ENCODE data around the gene COQ8B.

Gene COQ8B

DNA sequence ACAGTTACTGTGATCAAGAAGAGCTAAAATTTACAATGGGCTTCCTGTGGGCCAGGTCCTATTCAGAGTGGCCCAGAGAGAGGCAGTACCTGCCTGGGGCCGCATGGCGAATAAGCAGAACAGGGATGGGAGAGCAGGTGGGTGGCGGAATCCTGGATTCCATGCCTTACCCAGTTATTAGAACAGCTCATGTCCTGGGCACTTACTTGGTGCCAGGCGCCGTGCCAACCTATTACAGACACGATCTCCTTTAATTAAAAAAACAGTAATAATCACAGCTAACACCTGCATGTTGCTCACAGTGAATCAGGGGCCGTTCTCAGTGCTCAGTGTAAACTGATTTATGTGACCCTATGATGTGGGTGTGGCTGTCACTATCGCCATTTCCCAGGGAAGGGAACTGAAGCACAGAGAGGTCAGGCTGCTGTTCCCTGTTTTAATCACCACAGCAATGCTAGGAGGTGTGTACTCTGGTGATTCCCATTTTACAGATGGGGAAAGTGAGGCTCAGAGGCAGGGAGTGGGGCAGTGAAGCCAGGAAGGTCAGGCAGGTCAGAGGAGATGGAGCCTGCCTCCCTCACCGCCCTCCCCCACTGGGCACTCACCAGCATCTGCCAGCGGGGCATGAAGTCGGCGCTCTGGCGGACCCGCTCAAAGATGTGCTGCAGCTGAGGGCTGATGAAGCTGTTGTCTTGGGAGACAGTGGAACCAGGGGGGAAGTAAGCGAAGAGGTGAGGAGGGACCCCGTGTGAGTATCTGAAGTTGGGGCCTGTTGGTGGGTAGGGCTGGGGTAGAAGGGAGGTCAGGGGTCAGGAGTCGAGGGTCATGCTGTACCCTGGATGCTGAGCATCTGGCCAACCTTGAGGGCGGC lies 12.0 kb downstream of the COQ8B start:
- POLR2A ChIA-PET (ENCODE audit: low non-redundant PET) = no interaction called here

DNA sequence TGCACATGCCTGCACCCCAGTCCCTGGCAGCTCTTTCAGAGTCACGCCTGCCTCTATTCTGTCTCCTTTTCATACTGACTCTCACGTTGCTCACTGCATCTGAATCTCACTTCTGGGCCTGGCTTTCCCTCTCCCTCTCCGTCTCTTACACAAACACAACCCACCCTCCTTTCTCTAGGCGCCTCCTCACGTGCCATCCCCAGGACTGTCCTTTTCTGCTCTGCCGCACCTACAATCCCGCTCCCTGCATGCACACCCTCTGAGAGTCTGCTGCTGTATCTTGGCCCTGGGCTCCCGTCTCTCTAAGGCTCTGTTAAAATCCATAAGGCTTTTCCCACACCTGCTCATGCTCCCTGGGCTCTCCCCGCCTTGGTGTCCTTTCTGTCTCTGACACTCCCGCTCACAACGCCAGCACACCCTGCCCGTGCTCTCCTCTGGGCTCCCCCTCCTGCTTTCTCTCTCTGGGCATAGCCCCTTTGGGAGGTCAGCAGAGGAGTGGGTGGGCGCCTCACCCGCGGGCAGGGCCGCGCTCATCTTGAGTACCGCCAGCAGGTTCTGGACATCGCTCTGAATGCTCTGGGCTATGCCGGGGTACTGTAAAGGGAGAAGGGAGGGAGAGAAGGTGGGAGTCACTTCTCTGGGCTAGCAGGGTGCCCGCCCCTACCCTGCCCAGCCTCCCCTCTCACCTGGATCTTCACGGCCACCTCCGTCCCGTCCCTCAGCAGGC lies 13.5 kb downstream of the COQ8B start:
- peak overlapping the region; percentile 35 for H3K27ac ChIP-seq
- ChIA-PET POLR2A (ENCODE audit: low non-redundant PET) (no interaction called here), CTCF (interaction anchor here (0.5 to 1.0 kb wide), 3 partner anchors 16 to 229 kb away, joined by 3 to 5 read pairs (median 3); no protein-coding TSS in a partner anchor)
- TF ChIP-seq, protein P1, sequence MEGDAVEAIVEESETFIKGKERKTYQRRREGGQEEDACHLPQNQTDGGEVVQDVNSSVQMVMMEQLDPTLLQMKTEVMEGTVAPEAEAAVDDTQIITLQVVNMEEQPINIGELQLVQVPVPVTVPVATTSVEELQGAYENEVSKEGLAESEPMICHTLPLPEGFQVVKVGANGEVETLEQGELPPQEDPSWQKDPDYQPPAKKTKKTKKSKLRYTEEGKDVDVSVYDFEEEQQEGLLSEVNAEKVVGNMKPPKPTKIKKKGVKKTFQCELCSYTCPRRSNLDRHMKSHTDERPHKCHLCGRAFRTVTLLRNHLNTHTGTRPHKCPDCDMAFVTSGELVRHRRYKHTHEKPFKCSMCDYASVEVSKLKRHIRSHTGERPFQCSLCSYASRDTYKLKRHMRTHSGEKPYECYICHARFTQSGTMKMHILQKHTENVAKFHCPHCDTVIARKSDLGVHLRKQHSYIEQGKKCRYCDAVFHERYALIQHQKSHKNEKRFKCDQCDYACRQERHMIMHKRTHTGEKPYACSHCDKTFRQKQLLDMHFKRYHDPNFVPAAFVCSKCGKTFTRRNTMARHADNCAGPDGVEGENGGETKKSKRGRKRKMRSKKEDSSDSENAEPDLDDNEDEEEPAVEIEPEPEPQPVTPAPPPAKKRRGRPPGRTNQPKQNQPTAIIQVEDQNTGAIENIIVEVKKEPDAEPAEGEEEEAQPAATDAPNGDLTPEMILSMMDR (conservative IDR thresholded peaks at IDR 0.05; ENCODE audit: low read depth) = no peak
- DNase-seq (ENCODE audit: low spot score) = no peak

More for the DNA sequence above, 12.0 kb downstream of the COQ8B start:
- H3K27ac ChIP-seq = no peak overlapping the region
- TF ChIP-seq, protein P1 (conservative IDR thresholded peaks at IDR 0.05; ENCODE audit: low read depth) = no peak
- CTCF ChIA-PET = interaction anchor here (0.6 kb wide), 1 partner anchor 560 kb away, joined by 3 read pairs; no protein-coding TSS in a partner anchor
- DNase-seq (ENCODE audit: low spot score) = no peak

DNA sequence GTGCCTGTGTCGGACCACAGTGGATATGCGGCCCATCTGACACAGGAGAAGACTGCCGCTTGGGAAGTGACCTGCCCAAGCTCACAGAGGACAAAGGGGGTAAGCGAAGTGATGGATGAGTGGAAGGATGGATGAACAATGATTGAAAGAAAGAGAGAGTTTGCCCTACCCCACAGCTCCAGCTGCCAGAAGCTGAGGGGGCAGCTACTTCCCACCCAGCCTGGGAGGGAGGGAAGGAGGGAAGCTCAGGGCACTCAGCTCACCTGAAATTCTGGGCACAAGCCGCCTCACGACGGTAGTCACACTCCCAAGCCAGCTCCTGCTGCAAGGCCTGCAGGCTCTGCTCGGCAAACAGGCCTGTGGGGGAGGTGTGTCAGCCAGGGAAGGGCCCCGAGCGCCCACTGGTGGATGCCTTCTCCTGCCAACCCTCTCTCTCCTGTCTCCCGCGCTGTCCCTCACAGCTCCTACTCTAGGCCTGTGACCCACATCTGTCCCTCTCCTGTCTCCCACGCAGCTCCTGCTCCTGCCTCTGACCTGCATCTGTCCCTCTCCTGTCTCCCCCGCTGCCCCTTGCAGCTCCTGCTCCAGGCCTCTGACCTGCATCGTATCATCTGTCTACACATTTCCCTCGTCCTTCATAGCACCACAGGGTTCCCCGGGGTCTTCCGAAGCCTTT lies 14.2 kb downstream of the COQ8B start:
- POLR2A ChIA-PET (ENCODE audit: low non-redundant PET) = no interaction called here
- CTCF ChIA-PET = interaction anchor here (0.5 to 1.0 kb wide), 6 partner anchors 11 to 213 kb away, joined by 3 to 7 read pairs (median 3); no protein-coding TSS in a partner anchor

DNA sequence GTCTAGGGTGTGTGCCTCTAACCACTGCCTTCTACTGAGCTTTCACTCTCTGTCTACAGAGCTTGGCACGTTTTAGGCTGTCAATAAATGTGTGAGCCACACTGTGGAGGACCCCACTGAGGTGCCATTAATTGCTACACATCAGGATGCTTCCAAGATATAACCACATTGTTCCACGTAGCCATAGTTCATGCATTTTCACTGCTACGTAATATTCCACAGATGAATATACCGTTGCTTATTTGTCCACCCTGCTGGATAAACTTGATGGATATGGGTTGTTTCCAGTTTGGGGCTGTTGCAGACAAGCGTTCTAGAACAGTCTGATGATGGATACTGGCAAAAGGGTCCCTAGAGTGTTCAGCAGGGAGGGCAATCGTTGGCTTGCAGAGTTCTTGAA lies 14.9 kb downstream of the COQ8B start:
- TF ChIP-seq, protein P1 (conservative IDR thresholded peaks at IDR 0.05; ENCODE audit: low read depth) = no peak
- no peak for DNase-seq (ENCODE audit: low spot score)
- CTCF ChIA-PET = interaction anchor here (0.5 to 1.0 kb wide), 4 partner anchors 11 to 212 kb away, joined by 3 to 7 read pairs (median 3); no protein-coding TSS in a partner anchor
- POLR2A ChIA-PET (ENCODE audit: low non-redundant PET) = no interaction called here
- no peak overlapping the region for H3K27ac ChIP-seq

More for the DNA sequence above, 14.2 kb downstream of the COQ8B start:
- H3K27ac ChIP-seq = peak overlapping the region; percentile 35
- no peak for DNase-seq (ENCODE audit: low spot score)
- TF ChIP-seq, protein P1 (conservative IDR thresholded peaks at IDR 0.05; ENCODE audit: low read depth) = no peak

DNA sequence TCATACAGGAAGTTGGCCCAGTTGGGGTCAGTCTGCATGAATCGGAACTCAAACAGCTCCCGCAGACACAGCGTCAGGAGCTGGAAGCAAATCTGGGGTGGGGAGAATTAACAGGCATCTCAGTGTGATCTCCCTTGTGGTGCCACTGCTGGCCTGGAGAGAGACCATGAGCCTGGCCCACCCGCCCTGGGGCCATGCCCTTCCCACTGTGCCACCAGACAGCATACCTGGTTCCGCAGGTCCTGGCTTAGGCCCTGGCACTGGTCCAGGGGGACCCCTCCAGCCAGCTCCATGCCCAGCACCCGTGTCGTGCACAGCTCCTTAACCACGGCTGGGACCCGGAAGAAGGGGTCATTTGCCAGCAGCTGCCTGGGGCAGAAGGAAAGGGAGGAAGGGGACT lies 16.6 kb downstream of the COQ8B start:
- TF ChIP-seq, protein P1 (conservative IDR thresholded peaks at IDR 0.05; ENCODE audit: low read depth) = no peak
- POLR2A ChIA-PET (ENCODE audit: low non-redundant PET) = no interaction called here
- CTCF ChIA-PET = interaction anchor here (0.8 kb wide), 1 partner anchor 560 kb away, joined by 4 read pairs; no protein-coding TSS in a partner anchor

DNA sequence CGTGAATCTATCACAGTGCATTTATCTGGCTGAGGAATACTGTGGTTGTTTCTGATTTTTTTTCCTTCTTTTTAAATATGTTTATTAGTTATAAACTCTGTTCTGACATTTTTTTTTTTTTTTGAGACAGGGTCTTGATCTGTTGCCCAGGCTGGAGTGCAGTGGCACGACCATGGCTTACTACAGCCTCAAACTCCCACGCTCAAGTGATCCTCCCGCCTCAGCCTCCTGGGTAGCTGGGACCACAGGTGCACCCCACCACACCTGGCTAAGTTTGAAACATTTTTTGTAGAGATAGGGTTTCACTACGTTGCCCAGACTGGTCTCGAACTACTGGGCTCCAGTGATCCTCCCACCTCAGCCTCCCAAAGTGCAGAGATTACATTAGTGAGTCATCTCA lies 19.7 kb downstream of the COQ8B start:
- CTCF ChIA-PET = interaction anchor here (1.3 kb wide), 1 partner anchor 62 kb away, joined by 3 read pairs; no protein-coding TSS in a partner anchor
- DNase-seq (ENCODE audit: low spot score) = no peak
- H3K27ac ChIP-seq = peak overlapping the region; percentile 35
- TF ChIP-seq, protein P1 (conservative IDR thresholded peaks at IDR 0.05; ENCODE audit: low read depth) = no peak
- POLR2A ChIA-PET (ENCODE audit: low non-redundant PET) = no interaction called here

More for the DNA sequence above, 16.6 kb downstream of the COQ8B start:
- peak overlapping the region; percentile 28; the same call in 1 of the 2 replicates for H3K27ac ChIP-seq
- DNase-seq (ENCODE audit: low spot score) = no peak

Data from RWPE1 (cell line).